Neural crest cell (in vitro differentiated cells): ENCODE measurements around the gene SNX8. TPM values are rescaled to one million over a fixed set of nuclear protein-coding genes. Genes with fewer than 3 reads are reported as not detected.

Source experiments
- DNase-seq: peaks from one replicate; pipeline ENCODE4 v3.0.0; 2021; ENCODE audit warnings: low read depth, mixed read lengths, low spot score
- H3K27ac Mint-ChIP-seq: one replicate; pipeline ENCODE4 v1.8.0; 2021; ENCODE audit warnings: mild to moderate bottlenecking, mixed read lengths; ENCODE audit not compliant: unreplicated experiment
- H3K27me3 Mint-ChIP-seq: 2 replicates; pipeline ENCODE4 v1.8.0; 2021; ENCODE audit warnings: low read depth, mild to moderate bottlenecking, mixed read lengths
- H3K36me3 Mint-ChIP-seq: 2 replicates; pipeline ENCODE4 v1.8.0; 2021; ENCODE audit warnings: low read depth, mild to moderate bottlenecking, mixed read lengths
- H3K4me1 Mint-ChIP-seq: 2 replicates; pipeline ENCODE4 v1.8.0; 2021; ENCODE audit warnings: mixed read lengths
- H3K4me3 Mint-ChIP-seq: one replicate; pipeline ENCODE4 v1.8.0; 2021; ENCODE audit warnings: mild to moderate bottlenecking, mixed read lengths
- H3K9me3 Mint-ChIP-seq: 2 replicates; pipeline ENCODE4 v1.8.0; 2021; ENCODE audit warnings: mixed read lengths
- CTCF ChIP-seq: fragments of 200-600 bp; sonication (generic); conservative IDR thresholded peaks from 2 replicates; pipeline ENCODE4 v1.5.0; 2021; ENCODE audit warnings: antibody characterized with exemption, mild to moderate bottlenecking
- total RNA-seq: library from RNA; stranded (reverse); gene quantifications from 2 replicates; pipeline ENCODE4 v1.2.1, GENCODE V29; 2021

The SNX8 gene
- total RNA-seq, 1 donor from 2014 or later = 31.8 TPM

- Mint-ChIP-seq H3K4me3 (peak overlapping the region; percentile 64), H3K36me3 (no peaks in the 10 kb centered on the region), H3K27ac (peak overlapping the region; percentile 19), H3K4me1 (peaks cover 4% of the 10 kb centered on the region), H3K9me3 (no peaks in the 10 kb centered on the region), H3K27me3 (no peaks in the 10 kb centered on the region)
- DNase-seq = no peak
- TF ChIP-seq CTCF = no peak
Observed at GRCh38 chr7:2248984-2249694, 65.1 kb downstream of the SNX8 start.

GRCh38 chr7:2247141-2247995 lies 66.9 kb downstream of the SNX8 start:
- Mint-ChIP-seq H3K9me3 (no peaks in the 10 kb centered on the region), H3K4me1 (peaks cover 14% of the 10 kb centered on the region), H3K27ac (no peak overlapping the region), H3K36me3 (no peaks in the 10 kb centered on the region), H3K27me3 (no peaks in the 10 kb centered on the region), H3K4me3 (no peak overlapping the region)
- DNase-seq = peak; percentile 61
- TF ChIP-seq CTCF = peak; percentile 72

- no peaks in the 10 kb centered on the region for H3K36me3 Mint-ChIP-seq
- TF ChIP-seq CTCF = no peak
- H3K4me1 Mint-ChIP-seq = peaks cover 16% of the 10 kb centered on the region
- no peak for DNase-seq
- no peak overlapping the region for H3K27ac Mint-ChIP-seq
- no peaks in the 10 kb centered on the region for H3K27me3 Mint-ChIP-seq
- H3K9me3 Mint-ChIP-seq = no peaks in the 10 kb centered on the region
- peak overlapping the region; percentile 58 for H3K4me3 Mint-ChIP-seq
Observed at GRCh38 chr7:2245883-2246675, 68.2 kb downstream of the SNX8 start.

- Mint-ChIP-seq H3K27me3 (no peaks in the 10 kb centered on the region), H3K27ac (peak overlapping the region; percentile 62), H3K4me1 (peaks cover 16% of the 10 kb centered on the region), H3K36me3 (no peaks in the 10 kb centered on the region), H3K9me3 (no peaks in the 10 kb centered on the region), H3K4me3 (peak overlapping the region; percentile 69)
- TF ChIP-seq CTCF = no peak
- DNase-seq = no peak
Observed at GRCh38 chr7:2244404-2244995, 69.7 kb downstream of the SNX8 start.

- no peaks in the 10 kb centered on the region for H3K36me3 Mint-ChIP-seq
- TF ChIP-seq CTCF = no peak
- peak overlapping the region; percentile 94 for H3K4me3 Mint-ChIP-seq
- no peak overlapping the region for H3K27ac Mint-ChIP-seq
- no peaks in the 10 kb centered on the region for H3K27me3 Mint-ChIP-seq
- H3K4me1 Mint-ChIP-seq = peaks cover 16% of the 10 kb centered on the region
- no peak for DNase-seq
- no peaks in the 10 kb centered on the region for H3K9me3 Mint-ChIP-seq
Observed at GRCh38 chr7:2243458-2243857, 70.8 kb downstream of the SNX8 start.
